Kidney epithelial cell (primary cell): ENCODE results near the gene RAI1. TPM values are rescaled to one million over a fixed set of nuclear protein-coding genes. Genes with fewer than 3 reads are reported as not detected.

Experiments used
- DNase-seq: peaks from one replicate; pipeline ENCODE4 v3.0.0-alpha.2; 2010; ENCODE audit warnings: low read depth
- H3K27me3 ChIP-seq: 2 replicates; pipeline ENCODE4 v1.6.0; 2011; ENCODE audit warnings: low read length; ENCODE audit not compliant: control insufficient read depth, insufficient read depth
- H3K36me3 ChIP-seq: 2 replicates; pipeline ENCODE4 v1.5.1; 2011; ENCODE audit warnings: low read length; ENCODE audit not compliant: control insufficient read depth, insufficient read depth
- H3K4me3 ChIP-seq: 2 replicates; pipeline ENCODE4 v1.5.1; 2011; ENCODE audit warnings: low read depth, mild to moderate bottlenecking, control low read depth, low read length
- CTCF ChIP-seq: IDR thresholded peaks from 2 replicates; pipeline ENCODE4 v1.5.1; 2011; ENCODE audit warnings: mild to moderate bottlenecking, moderate library complexity, low read length, control low read depth, inconsistent platforms; ENCODE audit not compliant: insufficient read depth, poor library complexity, severe bottlenecking
- total RNA-seq: library from RNA; depleted of rRNA; stranded (reverse); fragments of >200 nt; gene quantifications from 2 replicates; pipeline ENCODE4 v1.2.3, GENCODE V29; 2015

The RAI1 gene
- total RNA-seq, 1 donor from 2014 or later: 31.3 TPM

- H3K4me3 ChIP-seq: peak overlapping the region; percentile 49
- no peaks in the 10 kb centered on the region for H3K27me3 ChIP-seq
- no peak for TF ChIP-seq CTCF
- peaks cover 2% of the 10 kb centered on the region for H3K36me3 ChIP-seq
- no peak for DNase-seq
Measured at GRCh38 chr17:17694169-17695081, 13.2 kb downstream of the RAI1 start.

- H3K4me3 ChIP-seq: no peak overlapping the region
Measured at GRCh38 chr17:17696085-17696484, 14.8 kb downstream of the RAI1 start.

DNA sequence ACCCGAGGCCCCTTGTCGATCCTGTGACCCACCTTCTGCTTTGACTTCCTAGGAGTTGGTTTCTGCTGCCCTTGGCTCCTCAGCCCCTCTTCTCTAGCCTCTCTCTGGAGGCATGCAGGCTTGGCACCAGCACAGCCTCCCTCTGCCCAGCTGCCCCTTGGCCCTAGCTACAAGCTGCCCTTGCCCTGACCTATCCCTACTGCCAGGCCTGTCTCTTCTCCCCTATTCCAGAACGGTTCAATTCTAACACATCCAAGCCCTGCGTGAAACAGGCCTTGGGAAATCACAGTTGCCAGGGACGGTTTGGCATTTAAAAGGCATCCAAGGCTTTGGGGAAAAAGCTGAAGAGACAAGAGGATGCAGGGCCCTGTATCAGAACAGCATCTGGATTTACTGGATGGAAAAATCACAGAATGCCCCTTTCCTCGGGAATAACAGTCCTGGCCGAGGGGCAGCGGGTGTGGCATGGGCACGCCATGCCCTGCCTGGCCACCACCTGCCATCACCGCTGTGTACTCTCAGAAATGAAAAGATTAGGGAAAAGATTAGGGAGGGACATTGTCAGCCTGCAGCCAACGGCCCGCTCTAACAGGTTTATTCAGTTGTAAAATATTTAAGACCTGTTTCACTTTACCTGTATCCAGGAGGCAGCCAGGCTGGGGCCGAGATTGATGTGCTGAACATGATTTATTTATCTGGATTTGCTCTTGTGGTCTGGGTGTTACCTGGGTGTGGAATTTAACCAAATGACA lies 15.8 kb downstream of the RAI1 start:
- DNase-seq: no peak
- Histone ChIP-seq H3K4me3 (no peak overlapping the region), H3K36me3 (peaks cover 2% of the 10 kb centered on the region), H3K27me3 (no peaks in the 10 kb centered on the region)
- TF ChIP-seq CTCF: no peak

More at GRCh38 chr17:17696085-17696484, 14.8 kb downstream of the RAI1 start:
- Histone ChIP-seq H3K36me3 (peaks cover 2% of the 10 kb centered on the region), H3K27me3 (no peaks in the 10 kb centered on the region)
- no peak for DNase-seq
- no peak for TF ChIP-seq CTCF

DNA sequence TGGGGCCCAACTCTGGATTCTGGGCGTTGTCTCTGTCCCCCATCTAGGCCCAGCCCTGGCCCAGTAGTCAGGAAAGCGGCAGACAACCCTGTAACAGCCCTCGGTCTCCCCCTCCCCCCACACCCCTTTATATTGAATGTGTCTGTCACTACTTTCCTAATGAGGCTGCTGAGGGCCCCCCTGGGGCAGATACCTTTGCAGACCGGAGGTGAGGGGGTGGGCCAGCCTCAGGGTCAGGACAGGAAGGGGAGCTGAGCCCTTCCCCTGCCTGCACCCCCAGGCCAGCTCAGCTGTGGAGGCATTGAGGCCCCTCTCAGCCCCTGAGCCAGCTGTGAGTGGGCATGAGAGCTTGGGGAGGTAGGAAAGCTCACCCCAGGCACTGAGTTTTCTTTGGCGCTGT lies 17.1 kb downstream of the RAI1 start:
- peaks cover 2% of the 10 kb centered on the region for H3K36me3 ChIP-seq
- H3K4me3 ChIP-seq: no peak overlapping the region
- no peaks in the 10 kb centered on the region for H3K27me3 ChIP-seq
- no peak for DNase-seq
- TF ChIP-seq CTCF: no peak

DNA sequence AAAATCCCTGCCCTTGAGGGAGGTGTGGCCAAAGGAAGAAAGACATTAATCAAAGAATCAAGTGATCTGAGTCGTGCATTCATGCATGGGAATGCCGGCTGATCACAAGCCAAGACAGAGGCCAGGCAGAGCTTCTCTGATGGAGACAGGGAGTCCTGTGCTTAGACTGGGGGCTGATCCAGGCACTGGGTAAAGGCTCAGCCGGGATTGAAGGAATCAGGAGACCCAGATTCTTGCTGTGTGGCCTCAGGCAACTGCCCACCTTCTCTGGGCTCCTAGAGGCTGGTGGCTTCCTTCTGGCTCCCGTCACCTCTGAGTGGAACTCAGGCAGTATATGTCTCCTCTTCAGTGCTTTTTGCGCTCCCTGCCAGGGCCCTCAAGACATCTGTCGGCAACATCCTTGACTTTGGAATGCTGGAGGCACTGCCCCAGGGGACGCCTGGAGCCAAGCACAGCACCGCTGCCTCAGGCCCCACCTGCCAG lies 17.7 kb downstream of the RAI1 start:
- no peaks in the 10 kb centered on the region for H3K27me3 ChIP-seq
- DNase-seq: no peak
- TF ChIP-seq CTCF: no peak
- peaks cover 2% of the 10 kb centered on the region for H3K36me3 ChIP-seq
- H3K4me3 ChIP-seq: no peak overlapping the region
